ENCODE data around the gene COLGALT1. TPM values are rescaled to one million over a fixed set of nuclear protein-coding genes. Genes with fewer than 3 reads are reported as not detected.

Gene COLGALT1
- polyA plus RNA-seq, 1 experiment, result 89.0 TPM

- Histone ChIP-seq H3K27ac (ENCODE audit: low read depth, low read length) (no peak overlapping the region), H3K4me3 (ENCODE audit: low read depth, low read length) (no peak overlapping the region), H3K27me3 (ENCODE audit: control insufficient read depth, insufficient read depth, low read length) (peaks cover 20% of the 10 kb centered on the region), H3K9me3 (ENCODE audit: control insufficient read depth, insufficient read depth, low read length) (peaks cover 11% of the 10 kb centered on the region)
- ChIA-PET CTCF (interaction anchor here (0.5 to 2.0 kb wide), 2 partner anchors 162 to 1189 kb away, joined by 6 to 10 read pairs; no protein-coding TSS in a partner anchor), POLR2A (no interaction called here)
- DNase-seq (ENCODE audit: low read depth, low spot score), result no peak
- no peak for TF ChIP-seq CTCF (IDR thresholded peaks at IDR 0.05; ENCODE audit: low read depth, low read length)
These were observed 49.7 kb downstream of the COLGALT1 start for GRCh38 chr19:17605117-17605516.

DNA sequence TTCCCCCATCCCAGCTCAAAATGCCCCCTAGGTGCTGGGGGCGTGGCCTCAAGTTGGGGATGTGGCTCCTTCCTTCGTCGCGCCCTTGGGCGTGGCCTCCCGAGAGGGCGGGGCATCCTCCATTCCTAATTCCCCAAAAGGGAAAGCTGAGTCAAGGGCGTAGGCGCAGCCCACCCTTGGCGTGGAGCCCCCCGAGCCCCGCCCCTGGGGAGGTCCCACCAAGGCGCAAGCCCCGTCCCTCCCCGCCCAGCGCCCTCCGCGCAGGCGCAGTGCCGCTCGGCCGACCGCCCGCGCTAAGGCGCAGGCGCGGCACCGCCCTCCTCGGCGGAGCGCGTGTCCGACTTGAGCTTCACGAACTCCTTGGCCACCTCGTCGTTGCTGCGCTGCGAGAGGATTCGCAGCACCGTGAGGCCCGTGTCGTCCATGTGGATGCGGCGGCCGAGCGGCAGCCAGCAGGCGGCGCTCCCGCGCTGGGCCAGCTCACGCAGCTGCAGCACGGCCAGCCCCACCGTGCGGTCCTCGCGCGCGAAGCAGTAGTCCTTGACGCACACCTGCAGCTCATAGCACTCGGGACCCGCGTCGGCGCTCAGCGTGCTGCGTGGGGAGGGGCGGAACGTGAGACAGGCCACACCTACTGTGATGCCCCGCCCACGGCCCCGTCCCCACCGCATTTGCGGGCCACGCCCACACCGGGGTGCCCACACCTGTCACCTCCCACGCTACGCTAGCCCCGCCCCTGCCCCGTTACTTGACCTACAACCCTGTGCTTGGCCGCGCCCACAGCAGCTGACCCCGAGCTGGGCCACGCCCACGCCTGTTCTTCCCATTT, 50.5 kb downstream of the COLGALT1 start:
- CTCF ChIA-PET, result interaction anchor here (2.0 kb wide), 1 partner anchor 161 kb away, joined by 10 read pairs; no protein-coding TSS in a partner anchor
- peaks cover 11% of the 10 kb centered on the region for H3K9me3 ChIP-seq (ENCODE audit: control insufficient read depth, insufficient read depth, low read length)
- H3K27ac ChIP-seq (ENCODE audit: low read depth, low read length), result no peak overlapping the region
- peak overlapping the region; percentile 43; the same call in 1 of the 2 replicates for H3K4me3 ChIP-seq (ENCODE audit: low read depth, low read length)
- TF ChIP-seq CTCF (IDR thresholded peaks at IDR 0.05; ENCODE audit: low read depth, low read length), result peak; percentile 37
- peaks cover 20% of the 10 kb centered on the region for H3K27me3 ChIP-seq (ENCODE audit: control insufficient read depth, insufficient read depth, low read length)
- POLR2A ChIA-PET, result no interaction called here
- DNase-seq (ENCODE audit: low read depth, low spot score), result no peak

DNA sequence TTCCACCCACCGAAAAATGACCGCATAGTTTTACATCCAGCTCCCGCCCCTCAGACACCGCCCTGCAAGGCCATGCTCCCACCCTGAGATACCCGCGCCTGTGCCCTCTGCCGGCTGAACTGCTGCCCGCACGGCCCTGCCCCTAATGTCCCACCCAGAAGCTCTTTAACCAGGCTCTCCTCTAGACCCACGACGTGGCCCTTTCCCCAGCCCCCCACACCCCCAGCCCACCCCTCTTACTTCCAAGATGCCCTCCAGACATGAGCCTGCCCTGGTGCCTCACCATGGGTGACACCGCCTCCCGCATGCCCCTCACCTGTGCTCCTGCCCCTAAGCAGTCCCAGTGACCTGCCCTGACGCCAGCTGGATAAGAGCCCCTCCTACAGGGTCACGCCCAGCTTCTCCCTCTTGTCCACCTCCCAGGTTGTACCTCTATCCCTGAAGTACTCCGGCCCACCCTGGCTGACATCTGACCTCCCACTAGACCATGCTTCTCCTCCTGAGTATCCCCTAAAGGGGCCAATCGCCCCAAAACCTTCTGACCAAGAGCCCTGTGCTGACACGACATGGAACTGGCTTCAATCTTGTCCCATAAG, 51.2 kb downstream of the COLGALT1 start:
- H3K27ac ChIP-seq (ENCODE audit: low read depth, low read length), result no peak overlapping the region
- no peak for TF ChIP-seq CTCF (IDR thresholded peaks at IDR 0.05; ENCODE audit: low read depth, low read length)
- POLR2A ChIA-PET, result no interaction called here
- H3K27me3 ChIP-seq (ENCODE audit: control insufficient read depth, insufficient read depth, low read length), result peaks cover 17% of the 10 kb centered on the region
- peaks cover 11% of the 10 kb centered on the region for H3K9me3 ChIP-seq (ENCODE audit: control insufficient read depth, insufficient read depth, low read length)
- no peak overlapping the region for H3K4me3 ChIP-seq (ENCODE audit: low read depth, low read length)
- DNase-seq (ENCODE audit: low read depth, low spot score), result no peak
- CTCF ChIA-PET, result interaction anchor here (1.0 to 2.0 kb wide), 3 partner anchors 27 to 160 kb away, joined by 3 to 11 read pairs (median 10); no protein-coding TSS in a partner anchor

- no peak overlapping the region for H3K27ac ChIP-seq (ENCODE audit: low read depth, low read length)
- peaks cover 11% of the 10 kb centered on the region for H3K9me3 ChIP-seq (ENCODE audit: control insufficient read depth, insufficient read depth, low read length)
- no peak overlapping the region for H3K4me3 ChIP-seq (ENCODE audit: low read depth, low read length)
- DNase-seq (ENCODE audit: low read depth, low spot score), result no peak
- POLR2A ChIA-PET, result no interaction called here
- CTCF ChIA-PET, result interaction anchor here (0.7 to 1.6 kb wide), 2 partner anchors 44 to 159 kb away, joined by 5 to 11 read pairs; no protein-coding TSS in a partner anchor
- no peak for TF ChIP-seq CTCF (IDR thresholded peaks at IDR 0.05; ENCODE audit: low read depth, low read length)
- peaks cover 8% of the 10 kb centered on the region for H3K27me3 ChIP-seq (ENCODE audit: control insufficient read depth, insufficient read depth, low read length)
These were observed 52.5 kb downstream of the COLGALT1 start for GRCh38 chr19:17607936-17608335.

- Histone ChIP-seq H3K4me3 (ENCODE audit: low read depth, low read length) (no peak overlapping the region), H3K27me3 (ENCODE audit: control insufficient read depth, insufficient read depth, low read length) (peaks cover 4% of the 10 kb centered on the region), H3K27ac (ENCODE audit: low read depth, low read length) (no peak overlapping the region), H3K9me3 (ENCODE audit: control insufficient read depth, insufficient read depth, low read length) (peaks cover 10% of the 10 kb centered on the region)
- no peak for DNase-seq (ENCODE audit: low read depth, low spot score)
- CTCF ChIA-PET, result no interaction called here
- POLR2A ChIA-PET, result interaction anchor here (0.6 kb wide), 1 partner anchor 191 kb away, joined by 4 read pairs; the partner anchor contains the start of gene MVB12A
- no peak for TF ChIP-seq CTCF (IDR thresholded peaks at IDR 0.05; ENCODE audit: low read depth, low read length)
These were observed 54.9 kb downstream of the COLGALT1 start for GRCh38 chr19:17610384-17610783.

Measured in AG04450 (cell line).